ENCODE results near the gene PPP6R2. TPM values are rescaled to one million over a fixed set of nuclear protein-coding genes. Genes with fewer than 3 reads are reported as not detected.
A peak's percentile ranks its signal among the peaks of the same experiment; 100 is the strongest.

The PPP6R2 gene
- total RNA-seq, 1 experiment from 2014 or later: 42.6 TPM

GRCh38 chr22:50470491-50470890 lies 127.4 kb downstream of the PPP6R2 start:
- H3K14ac ChIP-seq (ENCODE audit: insufficient read depth, low read length): no peak overlapping the region
- peaks cover 4% of the 10 kb centered on the region for H4K20me1 ChIP-seq (ENCODE audit: control insufficient read depth, insufficient read depth, insufficient read length)
- no peak overlapping the region for H2AFZ ChIP-seq (ENCODE audit: low read length)
- H3K4ac ChIP-seq (ENCODE audit: low read depth, low read length): no peak overlapping the region
- H3K9me3 ChIP-seq (ENCODE audit: control insufficient read depth, low read depth, low read length): no peaks in the 10 kb centered on the region
- WGBS (ENCODE audit: extremely low coverage, insufficient read length, low lambda C conversion rate): no CpG with 5 or more reads among the region's 6 CpGs
- no peak overlapping the region for H2BK120ac ChIP-seq (ENCODE audit: low read depth, low read length, poor library complexity, severe bottlenecking)
- H2BK20ac ChIP-seq (ENCODE audit: low read depth, low read length, poor library complexity, severe bottlenecking): no peak overlapping the region
- no peak overlapping the region for H3K18ac ChIP-seq (ENCODE audit: insufficient read length, low read depth, low read length)
- H3K9ac ChIP-seq (ENCODE audit: extremely low read depth, insufficient read length, low read length): no peak overlapping the region
- no peaks in the 10 kb centered on the region for H3K27me3 ChIP-seq (ENCODE audit: insufficient read depth, low read length)
- H2BK15ac ChIP-seq (ENCODE audit: low read depth, low read length): no peak overlapping the region
- no peak overlapping the region for H3T11ph ChIP-seq (ENCODE audit: low read length)
- Mint-ChIP-seq H3K4me1 (peaks cover 28 to 30% of the 10 kb centered on the region in 2 experiments), H3K4me3 (peak overlapping the region in 1 of 2 experiments; percentile 14; a peak in 1 of 5 replicates), H3K27me3 (ENCODE audit: low read depth) (no peaks in the 10 kb centered on the region; the same call in 1 of the 2 replicates), H3K9me3 (no peaks in the 10 kb centered on the region), H3K36me3 (ENCODE audit: insufficient read depth in 1 of 3, low read depth in 3 of 3) (peaks cover 14 to 26% (median 15%) of the 10 kb centered on the region in 3 experiments), H3K27ac (peak overlapping the region in 2 of 3 experiments; percentile 25 to 68; a peak in 2 of 7 replicates)
- H2AK5ac ChIP-seq (ENCODE audit: insufficient read length, low read length): no peak overlapping the region
- peaks cover 11% of the 10 kb centered on the region for H3K23me2 ChIP-seq (ENCODE audit: insufficient read length, low read depth, low read length, poor library complexity, severe bottlenecking)
- DNase-seq: no peak
- no peak overlapping the region for H2BK12ac ChIP-seq (ENCODE audit: insufficient read length, low read depth, low read length)
- peaks cover 16% of the 10 kb centered on the region; the same call in 1 of the 2 replicates for H3K79me2 ChIP-seq (ENCODE audit: insufficient read depth, low read length)
- no peak overlapping the region for H4K8ac ChIP-seq (replicated peaks; ENCODE audit: insufficient read length, low read depth, low read length)
- H3K56ac ChIP-seq (ENCODE audit: insufficient read length, low read depth, low read length): no peak overlapping the region
- H2BK5ac ChIP-seq (ENCODE audit: insufficient read length, low read length): no peak overlapping the region
- no peaks in the 10 kb centered on the region; the same call in 1 of the 2 replicates for H3K4me1 ChIP-seq (ENCODE audit: insufficient read depth, low read length)
- no peak overlapping the region for H4K91ac ChIP-seq (ENCODE audit: insufficient read length, low read depth, low read length)
- H3K23ac ChIP-seq (ENCODE audit: insufficient read length, low read depth, low read length): no peak overlapping the region
- H3K27ac ChIP-seq (ENCODE audit: insufficient read length, low read depth, low read length): no peak overlapping the region
- H4K5ac ChIP-seq (ENCODE audit: insufficient read length, low read depth, low read length): no peak overlapping the region
- no peak overlapping the region for H3K4me2 ChIP-seq (ENCODE audit: insufficient read depth, insufficient read length, low read length)
- TF ChIP-seq, protein P1, sequence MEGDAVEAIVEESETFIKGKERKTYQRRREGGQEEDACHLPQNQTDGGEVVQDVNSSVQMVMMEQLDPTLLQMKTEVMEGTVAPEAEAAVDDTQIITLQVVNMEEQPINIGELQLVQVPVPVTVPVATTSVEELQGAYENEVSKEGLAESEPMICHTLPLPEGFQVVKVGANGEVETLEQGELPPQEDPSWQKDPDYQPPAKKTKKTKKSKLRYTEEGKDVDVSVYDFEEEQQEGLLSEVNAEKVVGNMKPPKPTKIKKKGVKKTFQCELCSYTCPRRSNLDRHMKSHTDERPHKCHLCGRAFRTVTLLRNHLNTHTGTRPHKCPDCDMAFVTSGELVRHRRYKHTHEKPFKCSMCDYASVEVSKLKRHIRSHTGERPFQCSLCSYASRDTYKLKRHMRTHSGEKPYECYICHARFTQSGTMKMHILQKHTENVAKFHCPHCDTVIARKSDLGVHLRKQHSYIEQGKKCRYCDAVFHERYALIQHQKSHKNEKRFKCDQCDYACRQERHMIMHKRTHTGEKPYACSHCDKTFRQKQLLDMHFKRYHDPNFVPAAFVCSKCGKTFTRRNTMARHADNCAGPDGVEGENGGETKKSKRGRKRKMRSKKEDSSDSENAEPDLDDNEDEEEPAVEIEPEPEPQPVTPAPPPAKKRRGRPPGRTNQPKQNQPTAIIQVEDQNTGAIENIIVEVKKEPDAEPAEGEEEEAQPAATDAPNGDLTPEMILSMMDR (conservative IDR thresholded peaks at IDR 0.05): no peak
- peaks cover 19% of the 10 kb centered on the region for H3K79me1 ChIP-seq (ENCODE audit: insufficient read depth, low read depth, low read length, poor library complexity, severe bottlenecking)

Data from H9 (cell line).